Stimulated activated CD4-positive, alpha-beta T cell treated with anti-CD3 and anti-CD28 coated beads, Interleukin-1b, Interleukin-23, amount 100 ng/mL, for 1 hour (primary cell): Measurements from ENCODE around the gene HGFAC.

ENCODE experiments used
- DNase-seq, 2 donors: peaks; one replicate each; pipeline ENCODE4 v3.0.0-alpha.2; 2020; ENCODE audit warnings: low read depth in 2 of 2

Gene HGFAC

GRCh38 chr4:3441501-3442459, at the start of gene HGFAC:
TSS of gene HGFAC (plus strand) at chr4:3441968. CDS start at chr4:3442002, 34 bp downstream.
- DNase-seq = no peak

GRCh38 chr4:3392321-3392720, 49.4 kb upstream of the HGFAC start:
- no peak for DNase-seq

GRCh38 chr4:3393171-3393570, 48.6 kb upstream of the HGFAC start:
- DNase-seq = no peak

GRCh38 chr4:3396600-3396999, 45.2 kb upstream of the HGFAC start:
- DNase-seq = no peak

GRCh38 chr4:3397128-3397527, 44.6 kb upstream of the HGFAC start:
- no peak for DNase-seq

GRCh38 chr4:3399277-3400194, 42.2 kb upstream of the HGFAC start:
- no peak for DNase-seq

GRCh38 chr4:3401436-3402171, 40.2 kb upstream of the HGFAC start:
- no peak for DNase-seq

- DNase-seq = no peak
Measured at GRCh38 chr4:3402491-3403347, 39.0 kb upstream of the HGFAC start.

- DNase-seq = no peak
Measured at GRCh38 chr4:3403348-3403906, 38.3 kb upstream of the HGFAC start.

- DNase-seq = no peak
Measured at GRCh38 chr4:3404546-3404945, 37.2 kb upstream of the HGFAC start.

GRCh38 chr4:3405176-3405575, 36.6 kb upstream of the HGFAC start:
- no peak for DNase-seq

GRCh38 chr4:3406021-3406420, 35.7 kb upstream of the HGFAC start:
- no peak for DNase-seq

- no peak for DNase-seq
Measured at GRCh38 chr4:3406431-3406830, 35.3 kb upstream of the HGFAC start.

GRCh38 chr4:3407171-3407771, 34.5 kb upstream of the HGFAC start:
- DNase-seq = no peak

- no peak for DNase-seq
Measured at GRCh38 chr4:3407930-3408792, 33.6 kb upstream of the HGFAC start.

GRCh38 chr4:3408793-3409330, 32.9 kb upstream of the HGFAC start:
- DNase-seq = no peak

GRCh38 chr4:3409571-3410091, 32.1 kb upstream of the HGFAC start:
- DNase-seq = no peak

GRCh38 chr4:3410401-3411135, 31.2 kb upstream of the HGFAC start:
- no peak for DNase-seq
